HFF-Myc (cell line): ENCODE data around the gene ADSS1.

Experiments
- DNase-seq: peaks from one replicate; pipeline ENCODE4 v3.0.0-alpha.2; 2011; ENCODE audit warnings: low read depth; ENCODE audit errors: extremely low read depth
- H3K4me3 ChIP-seq: replicated peaks from 2 replicates; pipeline ENCODE4 v1.5.1; 2011; ENCODE audit warnings: low read depth, mild to moderate bottlenecking, control low read depth, low read length
- CTCF ChIP-seq: IDR thresholded peaks from 2 replicates; pipeline ENCODE4 v1.5.1; 2012; ENCODE audit warnings: mild to moderate bottlenecking, low read depth, low read length, control low read depth; ENCODE audit errors: missing control alignments

ADSS1 gene

GRCh38 chr14:104778694-104779331 is 54.8 kb downstream of the ADSS1 start:
- no peak for TF ChIP-seq CTCF
- H3K4me3 ChIP-seq = no peak overlapping the region

GRCh38 chr14:104779776-104780512 is 55.9 kb downstream of the ADSS1 start:
- TF ChIP-seq CTCF = no peak
- H3K4me3 ChIP-seq = no peak overlapping the region
- DNase-seq = no peak

More at GRCh38 chr14:104778694-104779331, 54.8 kb downstream of the ADSS1 start:
- no peak for DNase-seq

GRCh38 chr14:104780513-104781030 is 56.5 kb downstream of the ADSS1 start:
- H3K4me3 ChIP-seq = no peak overlapping the region
- TF ChIP-seq CTCF = no peak
- DNase-seq = no peak

GRCh38 chr14:104781271-104782077 is 57.4 kb downstream of the ADSS1 start:
- TF ChIP-seq CTCF = no peak
- no peak for DNase-seq

GRCh38 chr14:104782086-104782807 is 58.2 kb downstream of the ADSS1 start:
- DNase-seq = no peak
- no peak for TF ChIP-seq CTCF

More at GRCh38 chr14:104781271-104782077, 57.4 kb downstream of the ADSS1 start:
- no peak overlapping the region for H3K4me3 ChIP-seq

GRCh38 chr14:104782808-104783139 is 58.7 kb downstream of the ADSS1 start:
- no peak overlapping the region for H3K4me3 ChIP-seq
- no peak for DNase-seq
- TF ChIP-seq CTCF = no peak

More at GRCh38 chr14:104782086-104782807, 58.2 kb downstream of the ADSS1 start:
- no peak overlapping the region for H3K4me3 ChIP-seq
